Adrenal gland (tissue), 5 donors: Measurements from ENCODE around the gene MTA3.

Experiments
- CTCF ChIP-seq, 6 experiments: fragments of 450-650 bp in 4 of 6; fragments of 200-600 bp in 2 of 6; sonication (generic) in 1 of 6; IDR thresholded peaks; 1 replicate in 5 of 6; 2 replicates in 1 of 6; pipeline versions ENCODE4 v1.5.1 to v1.8.0; 2016 to 2021; ENCODE audit warnings: antibody characterized with exemption in 6 of 6, mild to moderate bottlenecking in 2 of 6, moderate library complexity in 1 of 6
- POLR2A ChIP-seq, 2 donors: fragments of 450-650 bp; IDR thresholded peaks; one replicate each; pipeline ENCODE4 v1.6.1; 2017; ENCODE audit warnings: antibody characterized with exemption in 2 of 2, mild to moderate bottlenecking in 2 of 2, moderate library complexity in 1 of 2
- donor health status: DM: no; HTN: no; CAD: no.

- TF ChIP-seq CTCF (IDR thresholded peaks at IDR 0.05) (no peak), POLR2A (IDR thresholded peaks at IDR 0.05) (no peak)
Observed at GRCh38 chr2:42757981-42758740, 189.7 kb downstream of the MTA3 start.
